Activated CD8-positive, alpha-beta memory T cell treated with anti-CD3 and anti-CD28 coated beads for 48 hours (primary cell): ENCODE data around the gene MCM3AP.
"Not testable (repeated sequence)": the region's sequence is repeated elsewhere in the genome, so short reads cannot be mapped to it uniquely, and the experiment has no call there.

Experiments
- DNase-seq, 3 experiments: peaks; one replicate each; pipeline ENCODE4 v3.0.0-alpha.2; 2020; ENCODE audit warnings: low read depth in 2 of 3, low spot score in 2 of 3

MCM3AP gene

DNA sequence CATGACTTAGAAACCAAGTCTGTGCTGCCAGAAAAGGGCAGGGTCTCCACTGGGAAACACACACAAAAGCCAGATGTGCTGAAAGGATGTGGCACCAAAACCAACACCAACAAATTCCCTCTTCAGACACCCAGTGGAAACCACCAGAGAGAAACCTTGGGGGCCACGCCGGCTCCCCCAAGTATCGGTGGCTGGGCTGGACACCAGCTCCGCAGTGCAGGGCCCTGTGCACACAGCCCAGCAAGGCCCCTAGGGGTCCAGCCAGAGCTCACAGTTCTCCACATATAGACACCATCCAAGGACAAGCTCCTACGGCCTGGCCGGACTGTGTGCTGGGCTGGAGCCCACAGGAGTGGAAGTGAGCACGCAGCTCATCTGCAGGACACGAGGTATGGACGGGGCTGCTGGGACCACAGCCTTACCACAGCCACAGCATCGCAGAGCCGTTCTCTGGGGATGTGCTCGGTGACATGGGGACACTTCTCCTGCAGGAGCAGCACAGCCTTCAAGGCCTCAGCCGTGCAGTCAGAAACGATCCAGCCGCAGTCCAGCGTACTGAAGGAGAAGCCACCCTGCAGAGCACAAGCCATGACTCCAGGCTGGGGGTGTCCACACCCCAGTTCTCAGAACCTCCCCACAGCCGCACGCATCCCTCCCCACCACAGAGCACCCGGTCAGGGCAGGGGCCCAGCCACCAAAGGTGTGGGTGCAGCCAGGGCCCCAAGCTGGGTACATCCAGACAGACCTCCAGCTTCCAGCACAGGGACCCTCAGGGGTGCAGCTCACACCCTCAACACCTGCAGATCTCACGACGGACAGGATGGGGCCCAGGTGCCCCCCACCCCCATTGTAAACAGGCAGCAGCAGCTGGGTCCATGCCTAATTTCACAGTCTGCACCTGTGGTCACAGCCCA, 78.1 kb downstream of the MCM3AP start:
- DNase-seq, result no peak

DNA sequence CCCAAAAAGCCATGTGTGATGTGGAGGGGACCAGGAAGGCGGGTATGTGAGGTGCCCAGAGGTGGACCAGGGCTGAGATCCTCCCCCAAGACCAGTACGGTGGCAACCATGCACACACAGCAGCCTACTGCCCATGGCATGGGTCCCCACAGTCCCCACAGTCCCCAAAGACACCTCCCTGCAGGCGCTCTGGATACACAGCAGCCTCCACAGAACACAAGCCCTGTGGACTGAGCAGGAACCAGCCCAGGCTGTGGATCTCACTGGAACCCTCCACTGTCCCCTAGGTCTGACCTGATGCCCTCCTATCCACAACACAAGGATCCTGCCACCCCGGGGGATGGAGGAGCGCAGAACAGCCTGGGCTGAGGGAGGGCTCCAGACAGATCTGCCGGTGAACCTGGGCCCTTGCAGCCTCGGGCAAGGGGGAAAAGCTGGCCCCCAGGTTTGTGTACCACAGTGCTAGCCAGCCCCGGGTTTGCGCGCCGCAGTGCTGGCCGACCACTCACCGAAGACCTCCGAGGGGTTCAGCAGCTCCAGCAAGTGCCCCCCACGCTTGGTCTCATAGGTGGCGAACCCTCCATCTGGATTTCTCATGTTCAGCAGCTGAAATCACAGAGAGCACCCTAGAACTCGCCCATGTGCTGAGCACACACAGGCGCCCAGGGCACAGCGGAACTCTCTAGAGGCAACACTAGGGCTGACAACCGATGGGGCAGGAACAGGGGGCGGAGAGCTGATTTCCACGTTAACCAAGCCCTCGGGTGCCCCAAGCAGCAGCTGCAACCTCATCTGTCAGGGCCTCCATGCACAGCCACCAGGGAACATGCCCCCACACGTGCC, 79.0 kb downstream of the MCM3AP start:
- no peak for DNase-seq

DNA sequence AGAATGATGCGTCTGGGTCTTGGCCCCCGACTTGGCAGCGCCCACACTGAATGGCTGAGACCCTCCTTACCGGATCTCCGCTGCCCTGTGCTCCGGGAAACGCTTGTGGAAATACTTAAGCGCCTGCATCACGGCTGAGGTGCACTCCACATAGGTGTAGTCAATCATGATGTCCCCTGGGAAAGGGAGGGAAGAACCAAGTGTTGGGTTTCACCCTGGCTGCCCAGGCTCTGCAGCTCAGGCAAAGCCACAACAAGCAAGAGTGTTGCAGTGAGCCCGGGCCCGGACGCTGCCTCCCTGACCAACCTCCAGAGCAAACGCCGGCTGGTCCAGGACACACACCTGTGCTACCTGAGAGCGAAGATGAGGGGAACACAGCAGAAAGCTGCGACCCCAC, 79.6 kb downstream of the MCM3AP start:
- no peak for DNase-seq

- DNase-seq, result no peak
These were observed 80.2 kb downstream of the MCM3AP start for GRCh38 chr21:46205166-46205565.

GRCh38 chr21:46203203-46203600, 82.2 kb downstream of the MCM3AP start:
- no peak for DNase-seq

DNA sequence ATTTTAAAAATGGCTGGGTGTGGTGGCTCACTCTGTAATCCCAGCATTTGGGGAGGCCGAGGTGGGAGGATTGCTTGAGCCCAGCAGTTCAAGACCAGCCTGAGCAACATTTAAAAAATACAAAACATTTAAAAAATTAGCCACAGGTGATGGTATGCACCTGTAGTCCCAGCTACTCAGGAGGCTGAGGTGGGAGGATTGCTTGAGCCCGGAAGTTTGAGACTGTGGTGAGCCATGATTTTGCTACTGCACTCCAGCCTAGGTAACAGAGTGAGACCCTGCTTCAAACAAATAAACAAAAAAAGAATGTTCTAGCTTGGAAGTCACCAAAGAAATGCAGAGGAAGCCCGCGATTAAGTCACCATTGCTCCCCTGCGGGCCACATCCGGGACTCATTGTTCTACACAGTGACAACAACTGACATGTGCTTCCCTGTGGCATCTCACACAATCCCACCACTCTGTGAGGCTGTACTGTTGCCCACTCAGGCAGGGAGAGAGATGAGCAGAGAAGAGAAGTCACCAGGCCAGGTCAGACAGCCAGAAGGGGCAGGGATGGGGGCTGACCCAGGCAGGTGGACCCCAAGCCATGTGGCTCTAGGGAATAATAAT, 82.7 kb downstream of the MCM3AP start:
- no peak for DNase-seq

GRCh38 chr21:46200877-46201803, 84.3 kb downstream of the MCM3AP start:
- DNase-seq, result not testable (repeated sequence)

GRCh38 chr21:46199436-46200373, 85.7 kb downstream of the MCM3AP start:
- no peak for DNase-seq

GRCh38 chr21:46196733-46197132, 88.7 kb downstream of the MCM3AP start:
- no peak for DNase-seq

DNA sequence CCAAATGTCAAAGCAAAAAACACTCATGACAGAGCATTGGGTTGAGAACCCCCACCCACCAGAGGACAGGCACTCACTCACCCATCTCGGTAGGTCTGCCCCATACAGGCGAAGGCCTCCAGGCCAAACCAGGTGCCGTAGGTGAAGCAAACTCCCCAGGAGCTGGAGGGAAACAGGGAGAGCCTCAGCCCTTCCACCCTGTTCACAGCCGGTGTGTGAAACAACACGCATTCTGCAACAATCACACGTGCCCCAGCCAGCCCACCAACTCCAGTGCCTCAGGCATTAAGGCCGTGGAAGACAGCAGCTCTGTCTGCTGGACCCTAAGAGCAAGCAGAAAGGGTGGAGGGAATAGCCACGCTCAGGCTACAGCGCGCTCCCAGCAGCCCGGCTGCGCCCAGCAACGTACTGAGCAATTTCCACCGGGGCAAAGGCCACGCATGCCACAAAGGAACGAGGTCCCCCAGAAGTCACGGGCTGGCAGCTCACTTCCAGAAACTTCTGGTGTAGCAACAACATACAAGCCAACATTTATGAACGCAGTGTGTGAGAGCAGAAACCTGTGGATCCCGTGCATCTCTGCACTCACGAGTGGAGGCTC, 89.7 kb downstream of the MCM3AP start:
- no peak for DNase-seq

- DNase-seq, result no peak
These were observed 90.8 kb downstream of the MCM3AP start for GRCh38 chr21:46194374-46195334.

DNA sequence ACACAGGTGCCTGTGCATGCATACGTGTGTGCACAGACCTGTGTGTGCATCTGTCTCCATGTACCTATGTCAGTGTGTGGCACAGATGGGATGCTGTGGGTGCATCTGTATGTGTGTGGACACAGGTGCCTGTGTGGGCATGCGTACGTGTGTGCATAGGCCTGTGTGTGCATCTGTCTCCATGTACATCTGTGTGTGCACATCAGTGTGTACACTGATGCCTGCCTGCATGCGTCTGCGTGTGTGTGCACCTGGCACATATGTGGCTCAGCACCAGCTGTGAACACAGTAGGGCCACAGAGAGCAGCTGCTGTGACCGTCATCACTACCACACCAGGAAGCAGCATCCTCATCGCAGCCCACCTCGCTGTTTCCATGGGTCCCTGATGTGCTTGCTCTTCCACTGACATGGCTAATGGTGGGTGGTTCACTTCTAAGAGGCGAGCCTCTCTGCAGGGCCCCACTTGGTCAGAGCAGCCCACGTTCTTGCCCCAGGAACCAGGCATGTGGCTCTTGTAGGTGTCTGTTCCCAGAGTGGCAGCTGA, 91.5 kb downstream of the MCM3AP start:
- DNase-seq, result no peak

- no peak for DNase-seq
These were observed 93.5 kb downstream of the MCM3AP start for GRCh38 chr21:46191686-46192575.

- DNase-seq, result no peak
These were observed 94.1 kb downstream of the MCM3AP start for GRCh38 chr21:46191257-46191685.

DNA sequence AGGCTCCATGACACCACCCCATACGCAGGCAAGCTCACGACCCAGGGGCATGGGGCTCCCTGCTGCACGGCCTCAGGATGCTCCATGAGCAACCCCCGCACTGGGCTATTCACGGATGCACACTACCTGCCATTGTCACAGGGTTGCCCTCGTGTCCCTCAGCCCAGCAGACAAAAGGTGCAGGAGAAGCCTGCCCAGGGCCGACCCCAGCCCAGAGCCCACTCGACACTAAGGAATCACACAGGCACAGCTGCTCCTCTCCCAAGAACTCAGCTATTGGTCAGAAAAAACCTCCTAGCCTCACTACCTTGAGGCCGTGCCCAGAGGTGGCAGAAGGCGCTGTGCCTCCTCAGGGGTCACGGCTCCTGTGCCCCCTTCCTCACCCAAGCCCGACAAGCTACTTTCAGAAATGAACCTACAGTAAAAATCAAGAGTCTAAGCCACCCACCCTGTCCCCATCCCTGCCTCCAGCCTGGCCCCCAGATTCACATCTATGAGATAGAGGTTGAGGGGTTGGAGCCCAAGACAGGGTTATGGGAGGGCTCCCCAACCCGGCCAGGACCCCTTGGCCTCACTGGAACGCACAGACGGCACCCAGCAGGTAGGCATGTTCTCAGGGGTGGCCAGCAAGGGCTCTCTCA, 94.8 kb downstream of the MCM3AP start:
- DNase-seq, result no peak

DNA sequence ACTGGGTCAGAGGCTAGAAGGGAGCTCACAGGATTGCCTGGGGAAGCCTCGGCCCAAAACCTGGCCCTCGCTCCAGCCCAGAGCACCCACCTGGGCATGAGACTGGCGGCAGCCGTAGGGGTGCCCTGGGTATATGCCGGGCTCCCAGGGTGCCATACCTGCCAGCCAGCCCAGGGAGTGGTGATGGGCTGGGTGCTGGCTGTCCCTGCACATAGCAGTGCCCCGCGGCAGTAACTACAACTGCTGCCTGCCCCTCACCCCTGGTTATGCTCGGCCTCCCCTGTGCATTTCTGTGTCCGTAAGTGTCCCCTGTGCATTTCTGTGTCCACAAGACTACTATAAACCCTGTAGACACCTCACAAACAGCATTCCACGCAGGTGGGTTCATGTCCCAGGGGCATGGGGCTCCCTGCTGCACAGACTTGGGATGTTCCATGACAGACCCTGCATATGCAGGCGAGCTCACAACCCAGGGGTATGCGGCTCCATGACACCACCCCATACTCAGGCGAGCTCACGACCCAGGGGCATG, 95.4 kb downstream of the MCM3AP start:
- no peak for DNase-seq
